C1 segment of cervical spinal cord (tissue), 14 donors: ENCODE data around the gene ME3.
A peak's percentile ranks its signal among the peaks of the same experiment; 100 is the strongest.
"Not testable (repeated sequence)": the region's sequence is repeated elsewhere in the genome, so short reads cannot be mapped to it uniquely, and the experiment has no call there.

Experiments used
- DNase-seq, 14 donors: peaks; one replicate each; lab custom pipeline; 2025; lab: John Stamatoyannopoulos, UW

ME3 gene

GRCh38 chr11:86621854-86622253 lies 50.6 kb downstream of the ME3 start:
- no peak for DNase-seq

DNA sequence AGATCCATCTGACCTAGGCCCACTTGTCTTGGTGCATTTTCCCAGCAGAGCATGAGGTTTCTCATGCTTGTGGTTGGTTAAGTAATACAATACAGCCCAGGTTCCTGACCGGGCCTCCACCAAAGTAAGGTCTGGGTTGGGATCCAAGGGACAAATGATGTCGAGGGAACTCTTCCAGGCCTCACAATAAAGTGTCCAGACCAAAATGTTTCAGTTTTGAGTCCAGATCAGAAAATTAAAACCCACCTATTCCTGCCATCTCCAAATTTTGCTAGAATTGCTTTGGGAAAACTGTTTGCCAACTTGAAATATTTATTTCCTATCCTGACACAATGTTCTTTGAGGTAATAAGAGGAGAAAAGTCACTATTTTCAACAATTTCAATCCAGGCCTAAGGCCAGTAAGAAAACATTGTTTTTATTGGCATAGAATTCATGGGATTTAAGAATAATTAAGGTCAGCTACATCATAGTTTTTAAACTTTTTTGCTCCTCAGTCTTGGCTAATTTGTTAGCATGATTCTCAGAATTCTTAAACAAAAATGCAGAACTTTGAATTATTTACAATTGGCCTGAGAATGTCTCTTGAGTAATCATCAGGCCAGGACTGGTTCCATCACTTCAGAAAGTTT lies 51.4 kb downstream of the ME3 start:
- DNase-seq: no peak

DNA sequence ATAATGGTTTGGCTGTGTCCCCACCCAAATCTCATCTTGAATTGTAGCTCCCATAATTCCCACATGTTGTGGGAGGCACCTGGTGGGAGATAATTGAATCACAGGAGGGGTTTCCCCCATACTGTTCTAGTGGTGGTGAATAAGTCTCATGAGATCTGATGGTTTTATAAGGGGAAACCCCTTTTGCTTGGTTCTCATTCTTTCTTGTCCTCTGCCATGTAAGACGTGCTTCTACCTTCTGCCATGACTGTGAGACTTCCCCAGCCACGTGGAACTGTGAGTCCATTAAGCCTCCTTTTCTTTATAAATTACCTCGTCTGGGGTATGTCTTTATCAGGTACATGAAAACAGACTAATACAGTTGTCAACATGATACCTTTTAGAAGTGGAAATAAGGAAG lies 53.0 kb downstream of the ME3 start:
- DNase-seq: not testable (repeated sequence)

DNA sequence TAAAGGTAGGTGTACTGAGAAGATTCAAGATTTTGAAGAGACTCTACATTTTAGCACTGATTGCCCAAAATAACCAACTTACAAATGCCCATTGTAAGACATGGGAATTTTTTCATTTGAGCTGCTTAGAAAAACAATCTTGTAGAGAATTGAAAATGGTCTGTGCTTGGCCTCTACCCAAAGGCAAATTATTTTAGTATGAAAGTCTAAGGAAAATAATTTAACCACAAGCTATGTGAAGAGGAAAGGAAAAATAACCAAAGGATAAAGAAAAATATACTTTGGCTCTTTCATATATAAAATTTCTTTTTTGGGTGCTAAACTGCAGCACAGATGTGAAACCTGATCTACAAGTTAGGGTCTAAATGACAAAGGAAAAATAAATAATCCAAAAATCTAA lies 54.9 kb downstream of the ME3 start:
- DNase-seq: no peak

GRCh38 chr11:86615487-86615886 lies 56.9 kb downstream of the ME3 start:
- DNase-seq: no peak

DNA sequence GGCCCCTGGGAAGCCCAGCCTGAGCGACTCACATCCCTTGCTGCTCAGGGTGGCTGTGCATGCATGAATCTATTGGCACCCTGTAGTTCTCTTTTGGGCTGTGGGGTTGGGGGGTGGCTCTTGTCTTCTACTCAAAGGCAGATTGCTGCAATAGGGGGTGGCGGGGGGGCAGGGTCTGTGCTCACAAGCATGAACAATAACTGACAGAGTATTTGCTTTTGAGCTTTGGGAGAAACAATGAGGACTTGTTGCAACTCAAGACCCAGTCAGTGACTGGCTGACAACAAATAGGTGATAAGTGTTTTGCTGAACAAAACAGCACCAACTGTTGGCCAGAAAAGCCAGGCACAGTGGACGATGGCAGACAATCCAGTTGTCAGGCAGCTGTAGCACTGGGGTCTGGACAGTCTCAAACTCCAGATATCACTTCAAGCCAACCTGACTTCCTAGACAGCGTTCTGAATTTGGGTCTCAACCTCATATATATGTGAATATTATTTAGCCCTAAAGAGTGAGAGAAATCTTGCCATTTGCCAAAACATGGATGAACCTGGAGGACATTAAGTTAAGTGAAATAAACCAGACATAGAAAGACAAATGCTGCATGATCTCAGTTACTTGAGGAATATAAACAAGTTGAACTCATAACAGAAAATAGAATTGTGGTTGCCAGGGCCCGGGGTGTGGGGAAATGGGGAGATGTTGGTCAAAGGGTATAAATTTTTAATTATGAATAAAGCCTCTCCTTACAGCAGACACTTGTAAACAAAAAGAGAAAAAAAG lies 61.7 kb downstream of the ME3 start:
- DNase-seq: no peak

DNA sequence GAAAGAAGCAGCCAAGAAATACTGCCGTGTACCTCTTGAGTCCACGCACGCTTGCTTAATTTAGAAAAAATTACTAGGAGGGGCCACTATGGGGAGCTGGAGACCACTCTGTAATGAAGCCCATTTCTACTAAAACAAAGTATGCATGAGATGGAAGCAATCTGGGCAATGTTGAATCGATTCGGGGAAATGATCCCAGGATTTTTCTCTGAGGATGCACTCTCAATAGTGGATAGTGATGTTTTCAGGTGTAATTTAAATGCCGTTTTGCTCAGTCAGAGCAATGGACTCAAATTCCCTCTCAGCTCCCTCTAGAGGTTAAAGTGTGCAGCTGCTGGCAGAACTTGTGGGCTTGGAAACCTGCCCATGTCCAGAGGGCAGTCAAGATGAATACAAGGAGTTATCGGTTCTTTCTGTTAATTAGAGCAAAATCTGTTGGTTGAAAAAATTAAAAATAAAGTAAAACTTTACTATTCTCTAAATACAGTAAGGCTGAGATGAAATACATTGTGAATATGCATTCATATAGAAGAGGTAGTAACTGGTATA lies 64.1 kb downstream of the ME3 start:
- DNase-seq: peak in 7 of 14 donors; percentile 16 to 53 (median 28)

GRCh38 chr11:86606836-86607481 lies 65.5 kb downstream of the ME3 start:
- no peak for DNase-seq

DNA sequence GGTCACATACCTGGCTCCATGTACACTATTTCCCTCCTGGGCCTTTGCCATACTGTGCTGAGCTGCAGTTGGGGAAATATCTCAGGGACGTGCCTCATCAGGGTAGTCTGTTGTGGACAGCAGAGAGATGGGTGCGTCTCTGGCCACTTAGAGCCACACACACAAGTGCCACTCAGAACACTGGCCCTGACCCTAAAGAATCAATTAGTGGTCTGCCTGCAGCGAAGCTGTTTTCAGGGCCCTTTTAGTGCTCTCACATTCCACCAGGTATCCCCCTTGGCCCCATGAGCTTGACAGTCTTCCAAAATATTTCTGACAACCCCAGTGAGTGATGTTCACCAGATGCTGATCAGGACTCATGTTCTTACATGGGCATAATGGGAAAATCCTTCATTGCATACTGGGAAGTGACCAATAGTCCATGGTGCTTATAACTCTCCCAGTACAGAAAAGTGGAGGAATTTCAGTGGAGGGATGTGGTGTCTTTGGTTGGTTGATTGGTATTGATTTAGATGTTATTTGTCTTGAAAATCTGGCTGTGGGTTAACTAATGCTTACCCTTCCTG lies 66.1 kb downstream of the ME3 start:
- no peak for DNase-seq

- DNase-seq: no peak
These were observed 75.4 kb downstream of the ME3 start for GRCh38 chr11:86596861-86597586.

GRCh38 chr11:86595955-86596354 lies 76.5 kb downstream of the ME3 start:
- no peak for DNase-seq

DNA sequence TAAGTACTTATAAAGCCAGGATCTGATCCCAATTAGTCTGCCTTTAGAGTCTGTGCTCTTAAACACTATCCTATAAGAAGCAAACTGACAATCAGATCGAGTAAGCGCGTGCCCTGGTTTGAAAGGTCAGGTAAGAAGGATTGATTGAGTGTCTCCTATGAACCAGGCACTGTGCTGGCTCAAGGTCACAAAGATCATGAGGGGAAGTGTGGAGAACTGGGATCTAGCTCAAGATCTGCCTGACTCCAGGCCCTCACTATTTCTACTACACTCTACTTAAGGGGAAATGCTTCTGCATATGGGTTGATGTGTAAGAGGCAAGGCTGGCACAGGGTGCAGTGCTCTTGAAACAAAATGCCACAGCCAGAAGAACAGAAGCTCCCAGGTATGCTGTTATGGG lies 77.0 kb downstream of the ME3 start:
- no peak for DNase-seq

- no peak for DNase-seq
These were observed 77.7 kb downstream of the ME3 start for GRCh38 chr11:86594746-86595145.

GRCh38 chr11:86593833-86594232 lies 78.6 kb downstream of the ME3 start:
- no peak for DNase-seq

GRCh38 chr11:86592659-86593451 lies 79.6 kb downstream of the ME3 start:
- DNase-seq: peak in 1 of 14 donors; percentile 50

GRCh38 chr11:86592047-86592591 lies 80.3 kb downstream of the ME3 start:
- DNase-seq: no peak

- DNase-seq: no peak
These were observed 80.8 kb downstream of the ME3 start for GRCh38 chr11:86591631-86592030.

DNA sequence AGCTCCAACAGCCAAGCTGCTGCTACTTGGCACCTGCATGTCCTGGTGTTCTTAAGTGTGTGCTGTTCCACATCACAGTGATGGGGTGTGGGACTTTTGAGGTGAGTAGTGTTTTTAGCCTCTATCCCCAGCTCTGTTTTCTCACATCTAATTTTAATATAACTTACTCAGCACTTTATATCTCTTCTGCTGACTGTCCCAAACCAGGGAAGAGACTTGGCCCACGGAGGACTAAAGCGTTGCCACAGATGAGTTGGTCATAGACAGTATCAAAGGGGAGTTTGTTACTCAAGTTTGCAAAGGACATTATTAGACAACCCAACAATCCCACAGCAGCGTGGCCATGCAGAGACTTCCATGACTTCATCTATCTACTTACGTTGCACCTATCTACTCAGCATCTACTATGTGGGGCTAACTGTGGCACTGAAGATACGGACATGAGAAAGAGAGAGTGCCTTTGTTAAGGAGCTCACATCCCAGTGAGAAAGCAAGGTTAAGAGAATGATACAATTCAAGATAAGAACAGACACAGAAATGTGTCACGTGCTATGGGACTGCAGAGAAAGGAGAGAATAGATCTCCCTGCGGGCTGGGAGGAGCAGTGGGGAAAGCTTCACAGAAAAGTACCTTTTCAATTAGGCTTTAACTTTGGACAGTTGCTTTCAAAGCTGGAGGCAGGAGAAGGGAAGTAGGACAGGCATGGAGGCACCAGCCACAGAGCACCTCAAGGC lies 82.4 kb downstream of the ME3 start:
- DNase-seq: no peak

DNA sequence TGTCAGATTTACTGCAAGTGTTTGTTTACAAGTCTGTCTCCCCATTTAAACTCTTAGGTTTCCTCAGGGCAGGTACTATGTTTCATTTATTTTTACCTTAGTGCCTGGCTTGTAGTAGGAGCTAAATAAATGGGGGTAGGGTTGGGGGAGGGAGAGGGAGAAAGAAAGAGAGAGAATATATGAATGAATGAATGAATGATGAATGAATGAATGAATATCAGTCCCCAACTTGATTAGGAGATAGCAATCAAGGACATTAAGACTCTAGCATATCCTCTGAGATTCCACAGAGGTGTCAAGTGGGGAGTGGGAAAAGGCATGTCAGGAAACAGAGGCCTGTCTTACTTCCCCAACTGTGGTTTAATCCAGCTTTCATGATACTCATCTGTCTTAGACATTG lies 83.2 kb downstream of the ME3 start:
- no peak for DNase-seq
